Measurements from ENCODE around the gene MMD.
"Not testable (repeated sequence)": the region's sequence is repeated elsewhere in the genome, so short reads cannot be mapped to it uniquely, and the experiment has no call there.

The MMD gene

DNA sequence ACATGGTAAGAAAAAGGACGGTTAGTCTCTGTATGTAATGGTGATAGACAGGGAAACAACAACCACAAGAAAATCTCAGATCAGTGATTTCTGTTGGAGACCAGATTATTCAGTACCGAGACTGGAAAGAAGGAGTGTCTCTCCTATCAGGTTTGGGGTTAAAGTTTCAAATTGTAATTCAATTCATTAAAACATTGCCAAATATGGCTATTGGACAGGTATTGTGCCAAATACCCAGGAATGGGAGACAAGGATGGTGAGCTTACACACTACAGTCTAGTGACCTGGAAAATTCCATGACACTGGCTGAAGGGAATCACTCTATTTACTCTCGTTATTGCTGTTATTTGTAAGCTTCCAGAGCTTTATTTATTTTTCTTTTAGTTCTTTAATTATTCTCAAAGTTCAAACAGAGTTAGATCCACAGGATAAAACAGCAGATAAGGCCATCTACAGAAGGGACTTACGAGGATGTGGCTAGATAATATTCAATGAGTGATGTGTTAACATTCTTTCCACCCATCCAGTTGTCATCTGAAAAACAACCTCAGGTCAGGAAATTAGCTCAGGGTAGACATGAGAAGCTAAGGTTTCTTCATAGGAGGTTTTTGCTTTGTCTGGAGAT, 25.1 kb upstream of the MMD start:
- Histone ChIP-seq H3K9me2 (replicated peaks; ENCODE audit: insufficient read depth, low read length) (no peaks in the 10 kb centered on the region), H3F3A (ENCODE audit: insufficient read depth) (no peaks in the 10 kb centered on the region), H2AFZ (ENCODE audit: low read depth, low read length, severe bottlenecking) (no peak overlapping the region), H4K20me1 (ENCODE audit: low read depth, low read length) (no peaks in the 10 kb centered on the region), H3K27me3 (ENCODE audit: low read length) (no peaks in the 10 kb centered on the region), H3K4me2 (ENCODE audit: low read depth, low read length, poor library complexity, severe bottlenecking) (no peak overlapping the region), H3K36me3 (ENCODE audit: low read length) (no peaks in the 10 kb centered on the region), H3K4me3 (ENCODE audit: insufficient read depth, low read length, poor library complexity, severe bottlenecking) (no peak overlapping the region), H3K9me3 (ENCODE audit: insufficient read depth, low read length) (no peaks in the 10 kb centered on the region), H3K27ac (ENCODE audit: low read depth, low read length) (no peak overlapping the region), H3K9ac (ENCODE audit: low read length) (no peak overlapping the region), H3K79me2 (ENCODE audit: insufficient read depth, low read length) (no peaks in the 10 kb centered on the region)
- TF ChIP-seq EZH2phosphoT487 (conservative IDR thresholded peaks at IDR 0.05; ENCODE audit: low read length), result no peak
- TF ChIP-seq, protein P1, sequence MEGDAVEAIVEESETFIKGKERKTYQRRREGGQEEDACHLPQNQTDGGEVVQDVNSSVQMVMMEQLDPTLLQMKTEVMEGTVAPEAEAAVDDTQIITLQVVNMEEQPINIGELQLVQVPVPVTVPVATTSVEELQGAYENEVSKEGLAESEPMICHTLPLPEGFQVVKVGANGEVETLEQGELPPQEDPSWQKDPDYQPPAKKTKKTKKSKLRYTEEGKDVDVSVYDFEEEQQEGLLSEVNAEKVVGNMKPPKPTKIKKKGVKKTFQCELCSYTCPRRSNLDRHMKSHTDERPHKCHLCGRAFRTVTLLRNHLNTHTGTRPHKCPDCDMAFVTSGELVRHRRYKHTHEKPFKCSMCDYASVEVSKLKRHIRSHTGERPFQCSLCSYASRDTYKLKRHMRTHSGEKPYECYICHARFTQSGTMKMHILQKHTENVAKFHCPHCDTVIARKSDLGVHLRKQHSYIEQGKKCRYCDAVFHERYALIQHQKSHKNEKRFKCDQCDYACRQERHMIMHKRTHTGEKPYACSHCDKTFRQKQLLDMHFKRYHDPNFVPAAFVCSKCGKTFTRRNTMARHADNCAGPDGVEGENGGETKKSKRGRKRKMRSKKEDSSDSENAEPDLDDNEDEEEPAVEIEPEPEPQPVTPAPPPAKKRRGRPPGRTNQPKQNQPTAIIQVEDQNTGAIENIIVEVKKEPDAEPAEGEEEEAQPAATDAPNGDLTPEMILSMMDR (IDR thresholded peaks at IDR 0.05; ENCODE audit: insufficient read depth, low read length, poor library complexity, severe bottlenecking), result no peak

DNA sequence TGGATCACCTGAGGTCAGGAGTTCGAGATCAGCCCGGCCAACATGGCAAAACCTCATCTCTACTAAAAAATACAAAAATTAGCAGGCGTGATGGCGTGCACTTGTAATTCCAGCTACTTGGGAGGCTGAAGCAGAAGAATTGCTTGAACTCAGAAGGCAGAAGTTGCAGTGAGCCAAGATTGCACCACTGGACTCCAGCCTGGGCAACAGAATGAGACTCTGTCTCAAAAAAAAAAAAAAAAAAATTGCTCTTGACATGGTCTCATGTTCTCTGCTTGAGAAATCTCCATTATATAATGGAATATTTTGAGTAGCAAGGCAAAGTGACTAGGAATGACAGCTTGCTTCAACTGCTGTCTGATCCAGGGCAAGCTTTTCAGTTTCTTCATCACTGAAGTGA, 24.4 kb upstream of the MMD start:
- H3K9me3 ChIP-seq (ENCODE audit: insufficient read depth, low read length); H3K27ac ChIP-seq (ENCODE audit: low read depth, low read length): not testable (repeated sequence)

DNA sequence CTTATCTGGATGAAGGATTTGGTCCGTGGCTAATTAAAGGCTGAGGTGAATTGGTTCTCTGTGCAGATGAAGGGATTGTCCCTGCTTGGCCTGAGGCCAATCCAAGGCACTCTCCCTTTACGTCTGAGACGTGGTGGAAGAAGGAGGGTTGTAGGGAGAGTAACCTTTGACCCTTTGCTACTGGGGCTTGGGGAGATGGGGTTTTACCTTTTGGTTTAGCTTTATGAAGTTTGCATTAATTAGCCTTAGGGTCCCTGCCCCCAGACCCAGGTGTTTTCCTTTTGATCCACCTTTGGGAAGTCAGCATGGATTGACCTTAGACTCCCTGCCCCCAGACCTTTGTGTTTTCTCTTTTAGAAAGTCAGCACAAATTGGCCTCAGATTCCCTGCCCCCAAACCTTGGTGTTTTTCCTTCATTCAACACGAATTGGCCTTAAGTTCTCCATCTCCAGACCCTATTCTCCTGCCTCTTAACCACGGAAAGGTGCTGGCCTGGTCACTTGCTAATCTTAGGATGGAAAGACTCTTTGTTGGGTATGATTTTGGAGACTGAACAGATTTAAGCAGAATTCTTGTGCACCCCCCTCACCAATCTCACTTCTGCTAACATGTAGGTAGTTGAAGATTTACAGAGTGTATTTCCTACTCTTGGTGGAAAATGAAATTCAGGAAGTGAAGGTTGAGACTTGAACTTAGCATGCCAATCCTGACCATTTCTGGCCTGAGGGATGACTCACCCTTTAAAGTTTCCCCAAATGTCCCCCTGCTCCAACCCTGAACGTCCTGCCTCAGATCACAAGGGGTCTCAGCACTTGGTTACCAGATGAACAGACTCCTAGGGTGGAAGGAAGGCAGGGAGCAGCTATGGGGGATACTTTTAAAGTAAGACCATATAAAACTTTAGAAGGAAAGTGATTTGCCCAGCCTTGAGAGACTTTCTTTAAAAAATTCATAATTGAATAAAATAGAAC, 23.1 kb upstream of the MMD start:
- Histone ChIP-seq H3F3A (ENCODE audit: insufficient read depth) (no peaks in the 10 kb centered on the region), H3K4me2 (ENCODE audit: low read depth, low read length, poor library complexity, severe bottlenecking) (no peak overlapping the region), H3K4me3 (ENCODE audit: insufficient read depth, low read length, poor library complexity, severe bottlenecking) (no peak overlapping the region), H3K36me3 (ENCODE audit: low read length) (no peaks in the 10 kb centered on the region), H3K27ac (ENCODE audit: low read depth, low read length) (no peak overlapping the region), H4K20me1 (ENCODE audit: low read depth, low read length) (no peaks in the 10 kb centered on the region), H3K27me3 (ENCODE audit: low read length) (no peaks in the 10 kb centered on the region), H3K79me2 (ENCODE audit: insufficient read depth, low read length) (no peaks in the 10 kb centered on the region), H2AFZ (ENCODE audit: low read depth, low read length, severe bottlenecking) (no peak overlapping the region), H3K9me3 (ENCODE audit: insufficient read depth, low read length) (no peaks in the 10 kb centered on the region), H3K9ac (ENCODE audit: low read length) (no peak overlapping the region), H3K9me2 (replicated peaks; ENCODE audit: insufficient read depth, low read length) (no peaks in the 10 kb centered on the region)
- TF ChIP-seq EZH2phosphoT487 (conservative IDR thresholded peaks at IDR 0.05; ENCODE audit: low read length), result no peak
- TF ChIP-seq, protein P1 (IDR thresholded peaks at IDR 0.05; ENCODE audit: insufficient read depth, low read length, poor library complexity, severe bottlenecking), result no peak

More for the DNA sequence above, 24.4 kb upstream of the MMD start:
- H3F3A ChIP-seq (ENCODE audit: insufficient read depth); H3K9ac ChIP-seq (ENCODE audit: low read length); H2AFZ ChIP-seq (ENCODE audit: low read depth, low read length, severe bottlenecking); H3K9me2 ChIP-seq (replicated peaks; ENCODE audit: insufficient read depth, low read length); H3K4me2 ChIP-seq (ENCODE audit: low read depth, low read length, poor library complexity, severe bottlenecking); H3K27me3 ChIP-seq (ENCODE audit: low read length); H3K4me3 ChIP-seq (ENCODE audit: insufficient read depth, low read length, poor library complexity, severe bottlenecking); H3K36me3 ChIP-seq (ENCODE audit: low read length); H4K20me1 ChIP-seq (ENCODE audit: low read depth, low read length); H3K79me2 ChIP-seq (ENCODE audit: insufficient read depth, low read length): not testable (repeated sequence)

DNA sequence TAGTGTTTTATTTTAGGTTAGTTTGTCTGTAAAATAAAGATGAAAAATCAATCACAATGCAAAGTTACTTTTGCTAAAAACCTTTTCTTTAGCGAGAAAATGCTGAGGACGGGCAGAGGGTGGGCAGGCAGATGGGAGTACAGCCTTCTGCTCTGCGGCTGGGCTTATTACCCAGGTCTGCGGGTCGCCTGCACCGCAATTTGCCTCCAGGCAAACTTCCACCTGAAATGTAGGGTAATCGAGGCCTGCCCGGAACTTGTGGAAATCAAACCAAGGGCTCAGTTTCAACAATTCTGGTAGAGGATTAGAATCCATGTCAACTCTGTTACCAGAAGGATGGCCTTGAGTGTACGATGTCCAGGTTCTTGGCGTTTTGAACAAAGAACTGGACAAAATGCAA, 22.3 kb upstream of the MMD start:
- no peaks in the 10 kb centered on the region for H3K79me2 ChIP-seq (ENCODE audit: insufficient read depth, low read length)
- H3K4me2 ChIP-seq (ENCODE audit: low read depth, low read length, poor library complexity, severe bottlenecking), result no peak overlapping the region
- H3F3A ChIP-seq (ENCODE audit: insufficient read depth), result no peaks in the 10 kb centered on the region
- H3K9me2 ChIP-seq (replicated peaks; ENCODE audit: insufficient read depth, low read length), result no peaks in the 10 kb centered on the region
- no peaks in the 10 kb centered on the region for H4K20me1 ChIP-seq (ENCODE audit: low read depth, low read length)
- H3K36me3 ChIP-seq (ENCODE audit: low read length), result no peaks in the 10 kb centered on the region
- H3K4me3 ChIP-seq (ENCODE audit: insufficient read depth, low read length, poor library complexity, severe bottlenecking), result no peak overlapping the region
- no peak overlapping the region for H3K9ac ChIP-seq (ENCODE audit: low read length)
- H3K27me3 ChIP-seq (ENCODE audit: low read length), result no peaks in the 10 kb centered on the region
- no peak overlapping the region for H3K27ac ChIP-seq (ENCODE audit: low read depth, low read length)
- no peaks in the 10 kb centered on the region for H3K9me3 ChIP-seq (ENCODE audit: insufficient read depth, low read length)
- TF ChIP-seq, protein P1 (IDR thresholded peaks at IDR 0.05; ENCODE audit: insufficient read depth, low read length, poor library complexity, severe bottlenecking), result no peak
- TF ChIP-seq EZH2phosphoT487 (conservative IDR thresholded peaks at IDR 0.05; ENCODE audit: low read length), result no peak
- no peak overlapping the region for H2AFZ ChIP-seq (ENCODE audit: low read depth, low read length, severe bottlenecking)

Data from SU-DHL-6 (cell line).